A549 (cell line): ENCODE results near the gene HEG1. TPM values are rescaled to one million over a fixed set of nuclear protein-coding genes. Genes with fewer than 3 reads are reported as not detected.

Experiments
- ATAC-seq, 2 experiments: fragments of 200-7000 bp in 1 of 2; fragments of >200 bp in 1 of 2; cut with Nextera tagmentation in 1 of 2; cut with Tn5 transposase in 1 of 2; 3 replicates each; pipeline versions ENCODE4 v1.8.0 to v1.9.1; 2018 to 2020; ENCODE audit warnings: mild to moderate bottlenecking in 1 of 2, moderate library complexity in 1 of 2
- CTCF ChIA-PET: fragments of 300-600 bp; sonication (Branson Sonifier 250); formaldehyde crosslinking; extraction: SDS; loops from one replicate; lab custom pipeline; 2021; ENCODE audit warnings: antibody characterized with exemption, inconsistent platforms; lab: Yijun Ruan, JAX
- POLR2A ChIA-PET: fragments of 350-600 bp; formaldehyde crosslinking; extraction: SDS; loops from one replicate; lab custom pipeline; 2021; ENCODE audit warnings: antibody characterized with exemption, inconsistent platforms; lab: Yijun Ruan, JAX
- DNase-seq, 2 experiments: peaks; one replicate each; pipeline versions ENCODE4 v3.0.0 to v3.0.0-alpha.2; 2011 to 2016; ENCODE audit warnings: low read depth in 1 of 2, low spot score in 1 of 2
- FAIRE-seq: peaks from 2 replicates; lab custom pipeline; 2011; peaks lifted over from hg19 to GRCh38; lab: Jason Lieb, UNC
- H3K27ac ChIP-seq, 2 experiments: fragments of >200 bp; sonication (Bioruptor Twin); formaldehyde crosslinking; 3 replicates each; pipeline ENCODE4 v1.5.1; 2016 to 2017
- H3K4me1 ChIP-seq: fragments of >200 bp; sonication (Bioruptor Twin); formaldehyde crosslinking; 3 replicates; pipeline ENCODE4 v1.6.1; 2016
- H3K4me2 ChIP-seq: fragments of >200 bp; sonication (Bioruptor Twin); formaldehyde crosslinking; 3 replicates; pipeline ENCODE4 v1.6.1; 2016
- H3K4me3 ChIP-seq: fragments of >200 bp; sonication (Bioruptor Twin); formaldehyde crosslinking; 3 replicates; pipeline ENCODE4 v1.5.1; 2016
- H3K9me3 ChIP-seq: fragments of >200 bp; sonication (Bioruptor Twin); formaldehyde crosslinking; 3 replicates; pipeline ENCODE4 v1.6.1; 2016
- BHLHE40 ChIP-seq: IDR thresholded peaks from 2 replicates; pipeline ENCODE4 v1.6.1; 2012; ENCODE audit warnings: low read depth, low read length, inconsistent platforms
- CBX8 ChIP-seq: fragments of 200-600 bp; sonication (generic); IDR thresholded peaks from 2 replicates; pipeline ENCODE4 v1.6.1; 2016
- CTCF ChIP-seq: fragments of >200 bp; sonication (Bioruptor Twin); formaldehyde crosslinking; IDR thresholded peaks from 3 replicates; pipeline ENCODE4 v1.5.1; 2016
- EHF ChIP-seq: fragments of 250-450 bp; sonication (Bioruptor Pico); IDR thresholded peaks from 2 replicates; pipeline ENCODE4 v1.5.0; 2020; ENCODE audit warnings: mild to moderate bottlenecking
- FOSL2 ChIP-seq, 2 experiments: fragments of 450-650 bp in 1 of 2; fragments of >200 bp in 1 of 2; sonication (Bioruptor Twin) in 1 of 2; formaldehyde crosslinking; IDR thresholded peaks; 2 replicates each; pipeline versions ENCODE4 v1.5.0 to v1.6.1; 2016 to 2020; ENCODE audit warnings: mild to moderate bottlenecking in 1 of 2, moderate library complexity in 1 of 2
- HDAC2 ChIP-seq: fragments of 200-600 bp; sonication (generic); IDR thresholded peaks from 2 replicates; pipeline ENCODE4 v1.6.1; 2016
- HOXB13 ChIP-seq: fragments of 250-450 bp; sonication (Bioruptor Pico); IDR thresholded peaks from 2 replicates; pipeline ENCODE4 v1.5.0; 2020; ENCODE audit warnings: low read depth, mild to moderate bottlenecking, moderate library complexity
- JUNB ChIP-seq: fragments of >200 bp; sonication (Bioruptor Twin); formaldehyde crosslinking; IDR thresholded peaks from 2 replicates; pipeline ENCODE4 v1.6.1; 2016
- MAX ChIP-seq: IDR thresholded peaks from 2 replicates; pipeline ENCODE4 v1.6.1; 2012
- NPAS2 ChIP-seq: fragments of 250-450 bp; sonication (Bioruptor Pico); IDR thresholded peaks from 2 replicates; pipeline ENCODE4 v1.8.0; 2022; ENCODE audit warnings: mild to moderate bottlenecking, moderate library complexity, borderline replicate concordance
- NR3C1 ChIP-seq: fragments of >200 bp; sonication (Bioruptor Twin); formaldehyde crosslinking; IDR thresholded peaks from 3 replicates; pipeline ENCODE4 v1.6.1; 2017
- TFCP2L1 ChIP-seq: fragments of 250-450 bp; sonication (Bioruptor Pico); IDR thresholded peaks from 2 replicates; pipeline ENCODE4 v1.5.0; 2021; ENCODE audit warnings: mild to moderate bottlenecking
- TP53 ChIP-seq: fragments of 250-450 bp; sonication (Bioruptor Pico); IDR thresholded peaks from 2 replicates; pipeline ENCODE4 v1.5.0; 2021; ENCODE audit warnings: mild to moderate bottlenecking, moderate library complexity
- ZFP36 ChIP-seq: fragments of 450-650 bp; IDR thresholded peaks from 2 replicates; pipeline ENCODE4 v1.6.1; 2014; ENCODE audit warnings: borderline replicate concordance; ENCODE audit not compliant: partially characterized antibody
- ZNF302 ChIP-seq: fragments of 250-450 bp; sonication (Bioruptor Pico); IDR thresholded peaks from 2 replicates; pipeline ENCODE4 v1.9.0; 2021; ENCODE audit warnings: inconsistent platforms, mild to moderate bottlenecking, moderate library complexity
- WGBS: methylation state at CpG from one replicate; pipeline ENCODE4 v1.1.6; 2017; ENCODE audit errors: missing lambda C conversion rate; 5-methylcytosine and 5-hydroxymethylcytosine counted together
- polyA plus RNA-seq, 4 experiments: library from polyadenylated mRNA; depleted of rRNA in 3 of 4; stranded (reverse); fragments of >200 nt; fragmentation: RNase III in 1 of 4; extraction: RNeasy Plus Mini Kit Qiagen cat#74134 plus additional on column Dnase treatment in 1 of 4; gene quantifications; 2 replicates in 3 of 4; 3 replicates in 1 of 4; pipeline ENCODE4 v1.2.3, GENCODE V29; 2011 to 2017
- TF ChIP-seq, protein P1 (sequence below): fragments of 200-600 bp; sonication (generic); IDR thresholded peaks from 2 replicates; pipeline ENCODE4 v1.6.1; 2016; ENCODE audit warnings: antibody characterized with exemption, mild to moderate bottlenecking, moderate library complexity

Gene HEG1
- polyA plus RNA-seq, 2 of the 4 experiments (the other 2 are of a cell fraction): 5.4 to 5.6 TPM

GRCh38 chr3:124927574-124928045, 128.2 kb downstream of the HEG1 start:
- TF ChIP-seq JUNB: no peak
- no peak for TF ChIP-seq TP53 (CRISPR knock-in tag)
- TF ChIP-seq, protein P1, sequence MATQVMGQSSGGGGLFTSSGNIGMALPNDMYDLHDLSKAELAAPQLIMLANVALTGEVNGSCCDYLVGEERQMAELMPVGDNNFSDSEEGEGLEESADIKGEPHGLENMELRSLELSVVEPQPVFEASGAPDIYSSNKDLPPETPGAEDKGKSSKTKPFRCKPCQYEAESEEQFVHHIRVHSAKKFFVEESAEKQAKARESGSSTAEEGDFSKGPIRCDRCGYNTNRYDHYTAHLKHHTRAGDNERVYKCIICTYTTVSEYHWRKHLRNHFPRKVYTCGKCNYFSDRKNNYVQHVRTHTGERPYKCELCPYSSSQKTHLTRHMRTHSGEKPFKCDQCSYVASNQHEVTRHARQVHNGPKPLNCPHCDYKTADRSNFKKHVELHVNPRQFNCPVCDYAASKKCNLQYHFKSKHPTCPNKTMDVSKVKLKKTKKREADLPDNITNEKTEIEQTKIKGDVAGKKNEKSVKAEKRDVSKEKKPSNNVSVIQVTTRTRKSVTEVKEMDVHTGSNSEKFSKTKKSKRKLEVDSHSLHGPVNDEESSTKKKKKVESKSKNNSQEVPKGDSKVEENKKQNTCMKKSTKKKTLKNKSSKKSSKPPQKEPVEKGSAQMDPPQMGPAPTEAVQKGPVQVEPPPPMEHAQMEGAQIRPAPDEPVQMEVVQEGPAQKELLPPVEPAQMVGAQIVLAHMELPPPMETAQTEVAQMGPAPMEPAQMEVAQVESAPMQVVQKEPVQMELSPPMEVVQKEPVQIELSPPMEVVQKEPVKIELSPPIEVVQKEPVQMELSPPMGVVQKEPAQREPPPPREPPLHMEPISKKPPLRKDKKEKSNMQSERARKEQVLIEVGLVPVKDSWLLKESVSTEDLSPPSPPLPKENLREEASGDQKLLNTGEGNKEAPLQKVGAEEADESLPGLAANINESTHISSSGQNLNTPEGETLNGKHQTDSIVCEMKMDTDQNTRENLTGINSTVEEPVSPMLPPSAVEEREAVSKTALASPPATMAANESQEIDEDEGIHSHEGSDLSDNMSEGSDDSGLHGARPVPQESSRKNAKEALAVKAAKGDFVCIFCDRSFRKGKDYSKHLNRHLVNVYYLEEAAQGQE: no peak
- TF ChIP-seq ZFP36: no peak
- TF ChIP-seq NPAS2 (CRISPR knock-in tag): no peak
- TF ChIP-seq NR3C1: no peak
- TF ChIP-seq BHLHE40: no peak
- no peak for TF ChIP-seq TFCP2L1 (CRISPR knock-in tag)
- TF ChIP-seq FOSL2 (IDR thresholded peaks at IDR 0.05): no peak
- TF ChIP-seq FOSL2 (CRISPR knock-in tag; IDR thresholded peaks at IDR 0.05): no peak
- TF ChIP-seq ZNF302: no peak
- Histone ChIP-seq H3K9me3 (no peaks in the 10 kb centered on the region), H3K4me2 (no peak overlapping the region), H3K27ac (no peak overlapping the region), H3K4me3 (no peak overlapping the region), H3K4me1 (peaks cover 13% of the 10 kb centered on the region; the same call in 1 of the 3 replicates)
- 88% methylated on average over 2 of the region's 2 CpGs for WGBS
- ChIA-PET POLR2A (no interaction called here), CTCF (interaction anchor here (0.6 to 3.4 kb wide), 23 partner anchors 9 to 663 kb away, joined by 3 to 22 read pairs (median 4); no protein-coding TSS in a partner anchor)
- no peak for FAIRE-seq
- DNase-seq: no peak
- no peak for ATAC-seq

DNA sequence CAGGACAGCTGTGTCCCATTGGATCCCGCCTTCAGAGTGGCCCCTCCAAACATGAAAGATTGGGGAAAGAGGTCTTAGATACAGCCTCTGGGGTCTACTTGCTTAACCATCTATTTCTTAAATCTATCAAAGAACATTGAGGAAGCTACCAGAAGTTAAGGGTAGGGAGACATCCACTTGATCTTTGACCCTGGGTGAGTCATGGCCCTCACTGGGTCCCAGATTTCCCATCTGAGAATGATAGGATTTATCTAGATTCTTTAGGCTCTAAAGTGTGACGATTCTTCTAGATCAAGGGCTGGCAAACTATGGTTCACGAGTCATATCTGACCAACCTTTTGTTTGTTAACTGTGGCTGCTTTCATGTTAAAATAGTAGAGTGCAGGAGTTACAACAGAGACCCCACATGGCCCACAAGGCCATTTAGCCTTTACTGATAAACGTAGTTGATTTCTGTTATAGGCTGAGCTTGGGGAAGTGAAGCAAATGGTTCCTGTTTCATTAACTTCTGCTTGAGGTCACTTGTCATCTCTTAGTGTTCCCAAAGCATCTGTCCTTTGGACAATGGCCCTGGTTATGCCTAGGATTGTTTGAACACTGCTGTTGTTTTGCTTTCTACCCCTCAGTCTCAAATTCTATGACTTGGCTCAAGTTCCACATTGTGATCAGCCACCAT, 129.2 kb downstream of the HEG1 start:
- 74% methylated on average over 4 of the region's 4 CpGs for WGBS
- no peaks in the 10 kb centered on the region for H3K9me3 ChIP-seq
- peaks cover 13% of the 10 kb centered on the region; the same call in 1 of the 3 replicates for H3K4me1 ChIP-seq
- no peak overlapping the region for H3K4me2 ChIP-seq
- POLR2A ChIA-PET: no interaction called here
- no peak for ATAC-seq
- no peak for DNase-seq
- no peak overlapping the region for H3K4me3 ChIP-seq
- no peak for FAIRE-seq
- TF ChIP-seq CTCF (no peak), MAX (no peak), HDAC2 (no peak), CBX8 (no peak), EHF (CRISPR knock-in tag) (no peak), HOXB13 (CRISPR knock-in tag) (no peak), TP53 (CRISPR knock-in tag) (no peak)
- TF ChIP-seq, protein P1: no peak
- TF ChIP-seq, all 56 proteins: peak for 0
- CTCF ChIA-PET: interaction anchor here (1.3 to 3.4 kb wide), 9 partner anchors 9 to 659 kb away, joined by 3 to 22 read pairs (median 9); no protein-coding TSS in a partner anchor
- H3K27ac ChIP-seq: no peak overlapping the region
